SK-N-SH (cell line): Measurements from ENCODE around the gene TAS2R9. TPM values are rescaled to one million over a fixed set of nuclear protein-coding genes. Genes with fewer than 3 reads are reported as not detected.

ENCODE experiments used
- CTCF ChIA-PET: fragments of 300-600, 350-600 bp; formaldehyde crosslinking; extraction: SDS; loops from one replicate; lab custom pipeline; 2021; lab: Yijun Ruan, JAX
- POLR2A ChIA-PET: fragments of 350-600 bp; sonication (Branson Sonifier 250); formaldehyde crosslinking; extraction: SDS; loops from one replicate; lab custom pipeline; 2020; ENCODE audit warnings: antibody characterized with exemption, inconsistent platforms; lab: Yijun Ruan, JAX
- DNase-seq: peaks from one replicate; pipeline ENCODE4 v3.0.0; 2012
- H2AFZ ChIP-seq: fragments of 200-600 bp; sonication (generic); 2 replicates; pipeline ENCODE4 v1.8.1; 2016; ENCODE audit warnings: antibody characterized with exemption, mild to moderate bottlenecking, low read depth
- H3F3A ChIP-seq: fragments of 200-600 bp; sonication (generic); replicated peaks from 2 replicates; pipeline ENCODE3; 2016; ENCODE audit warnings: antibody characterized with exemption, mild to moderate bottlenecking; ENCODE audit not compliant: insufficient read depth
- H3K27ac ChIP-seq, 2 experiments: fragments of 200-500 bp in 1 of 2; fragments of 200-600 bp in 1 of 2; sonication (Bioruptor generic) in 1 of 2; sonication (generic), shearing (Covaris generic) in 1 of 2; 2 replicates each; pipeline versions ENCODE4 v1.5.1 to v1.6.1; 2014 to 2016; ENCODE audit warnings: low read depth in 2 of 2, inconsistent platforms in 1 of 2, low read length in 1 of 2, mild to moderate bottlenecking in 1 of 2, mixed read lengths in 1 of 2
- H3K27me3 ChIP-seq: fragments of 200-600 bp; sonication (generic), shearing (Covaris generic); 2 replicates; pipeline ENCODE4 v1.6.1; 2016; ENCODE audit warnings: mixed run types; ENCODE audit not compliant: insufficient read depth
- H3K36me3 ChIP-seq, 2 experiments: fragments of 200-500 bp in 1 of 2; fragments of 200-600 bp in 1 of 2; sonication (Bioruptor generic) in 1 of 2; sonication (generic) in 1 of 2; replicated peaks in 1 of 2; 2 replicates each; pipeline versions ENCODE3 to v1.5.1; 2014 to 2016; ENCODE audit warnings: low read length in 1 of 2, mild to moderate bottlenecking in 1 of 2; ENCODE audit not compliant: insufficient read depth in 2 of 2, control insufficient read depth in 1 of 2
- H3K4me1 ChIP-seq, 2 experiments: fragments of 200-500 bp in 1 of 2; fragments of 200-600 bp in 1 of 2; sonication (Bioruptor generic) in 1 of 2; sonication (generic), shearing (Covaris generic) in 1 of 2; 2 replicates each; pipeline versions ENCODE4 v1.5.1 to v1.6.1; 2014 to 2016; ENCODE audit warnings: low read depth in 1 of 2, low read length in 1 of 2, mixed run types in 1 of 2; ENCODE audit not compliant: insufficient read depth in 2 of 2, control insufficient read depth in 1 of 2
- H3K4me2 ChIP-seq: fragments of 200-600 bp; sonication (generic), shearing (Covaris generic); 2 replicates; pipeline ENCODE4 v1.6.1; 2017; ENCODE audit warnings: mixed run types
- H3K4me3 ChIP-seq, 2 experiments: fragments of 200-500 bp in 1 of 2; fragments of 200-600 bp in 1 of 2; sonication (Bioruptor generic) in 1 of 2; sonication (generic), shearing (Covaris generic) in 1 of 2; 2 replicates each; pipeline versions ENCODE4 v1.5.1 to v1.8.1; 2014 to 2016; ENCODE audit warnings: low read depth in 2 of 2, inconsistent platforms in 1 of 2, low read length in 1 of 2, mild to moderate bottlenecking in 1 of 2, mixed read lengths in 1 of 2, moderate library complexity in 1 of 2
- H3K79me2 ChIP-seq: fragments of 200-600 bp; sonication (generic); 2 replicates; pipeline ENCODE4 v1.8.1; 2017; ENCODE audit warnings: mild to moderate bottlenecking; ENCODE audit not compliant: insufficient read depth
- H3K9ac ChIP-seq: fragments of 200-600 bp; sonication (generic); 2 replicates; pipeline ENCODE4 v1.6.1; 2017; ENCODE audit warnings: mixed run types
- H3K9me2 ChIP-seq: fragments of 200-600 bp; sonication (generic); 2 replicates; pipeline ENCODE4 v1.6.1; 2017; ENCODE audit warnings: mixed run types
- H3K9me3 ChIP-seq: fragments of 200-600 bp; sonication (generic); 2 replicates; pipeline ENCODE4 v1.6.1; 2017; ENCODE audit warnings: mixed run types, mild to moderate bottlenecking, moderate library complexity
- H4K20me1 ChIP-seq: fragments of 200-600 bp; sonication (generic); 2 replicates; pipeline ENCODE4 v1.6.1; 2017; ENCODE audit warnings: mild to moderate bottlenecking, mixed run types; ENCODE audit not compliant: insufficient read depth
- EP300 ChIP-seq, 2 experiments: IDR thresholded peaks; 2 replicates each; pipeline versions ENCODE4 v1.4.0 to v1.6.1; 2012; ENCODE audit warnings: borderline replicate concordance in 1 of 2, low read depth in 1 of 2, low read length in 1 of 2
- FOXJ3 ChIP-seq: sonication (generic); formaldehyde crosslinking; IDR thresholded peaks from 2 replicates; pipeline ENCODE4 v1.5.1; 2020; ENCODE audit warnings: mild to moderate bottlenecking, missing genetic modification reagents
- GATA2 ChIP-seq: sonication (generic); formaldehyde crosslinking; IDR thresholded peaks from 2 replicates; pipeline ENCODE4 v1.5.0; 2020; ENCODE audit warnings: mild to moderate bottlenecking, missing genetic modification reagents
- JUND ChIP-seq: IDR thresholded peaks from 2 replicates; pipeline ENCODE4 v1.4.0; 2012
- MAX ChIP-seq: IDR thresholded peaks from 2 replicates; pipeline ENCODE4 v1.4.0; 2012; ENCODE audit warnings: low read depth
- NRF1 ChIP-seq: IDR thresholded peaks from 2 replicates; pipeline ENCODE4 v1.6.1; 2012; ENCODE audit warnings: low read depth, mild to moderate bottlenecking, low read length
- PBX3 ChIP-seq: IDR thresholded peaks from 2 replicates; pipeline ENCODE4; 2012
- RCOR1 ChIP-seq: fragments of 150-350 bp; IDR thresholded peaks from 2 replicates; pipeline ENCODE4 v1.6.1; 2017; ENCODE audit warnings: antibody characterized with exemption, low read length
- TAF1 ChIP-seq: IDR thresholded peaks from 2 replicates; pipeline ENCODE4 v1.6.1; 2012; ENCODE audit warnings: low read depth, mild to moderate bottlenecking, low read length, moderate library complexity, borderline replicate concordance
- USF2 ChIP-seq: fragments of 150-350 bp; IDR thresholded peaks from 2 replicates; pipeline ENCODE4 v1.6.1; 2017; ENCODE audit warnings: antibody characterized with exemption, low read length, low read depth, borderline replicate concordance
- WGBS: methylation state at CpG from one replicate; pipeline ENCODE4 v1.1.6; 2017; ENCODE audit warnings: low lambda C conversion rate; 5-methylcytosine and 5-hydroxymethylcytosine counted together
- polyA plus RNA-seq, 3 experiments: library from polyadenylated mRNA; depleted of rRNA; stranded (reverse); fragments of >200 nt; gene quantifications; 2 replicates each; pipeline ENCODE4 v1.2.3, GENCODE V29; 2012
- TF ChIP-seq, protein P1 (sequence below): fragments of 200-600 bp; sonication (generic); IDR thresholded peaks from 2 replicates; pipeline ENCODE4 v1.6.1; 2017; ENCODE audit warnings: antibody characterized with exemption, mild to moderate bottlenecking, moderate library complexity
- TF ChIP-seq, protein P2 (sequence below): IDR thresholded peaks from 2 replicates; pipeline ENCODE4 v1.4.0; 2012; ENCODE audit warnings: low read depth, borderline replicate concordance
- TF ChIP-seq, protein P3 (sequence below): IDR thresholded peaks from 2 replicates; pipeline ENCODE4 v1.4.0; 2012; ENCODE audit warnings: low read depth, borderline replicate concordance

The TAS2R9 gene
- polyA plus RNA-seq, 1 of the 3 experiments (the other 2 are of a cell fraction) = not detected

DNA sequence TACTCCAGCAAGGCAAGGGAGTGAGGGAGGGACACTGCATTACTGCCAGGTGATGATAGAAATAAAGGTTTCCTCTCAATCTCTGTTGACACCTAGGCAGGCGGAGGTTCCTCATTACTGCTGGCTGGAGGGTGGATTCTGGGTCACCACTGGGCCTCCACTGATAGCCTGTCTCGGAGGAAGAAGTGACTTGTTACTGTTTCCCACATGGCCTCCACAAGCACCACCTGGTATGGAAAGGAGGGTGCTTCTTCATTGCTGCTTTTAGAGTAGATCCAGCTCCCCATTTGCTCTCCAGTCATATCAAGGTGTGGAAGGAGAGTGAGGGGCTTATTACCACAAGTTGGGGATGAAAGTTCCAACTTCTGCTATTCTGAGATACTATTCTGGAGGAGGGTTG, 32.9 kb upstream of the TAS2R9 start:
- H3K79me2 ChIP-seq = no peaks in the 10 kb centered on the region
- H4K20me1 ChIP-seq = no peaks in the 10 kb centered on the region
- H3F3A ChIP-seq = peaks cover 4% of the 10 kb centered on the region
- H3K4me1 ChIP-seq = no peaks in the 10 kb centered on the region
- CTCF ChIA-PET = interaction anchor here (1.0 kb wide), 1 partner anchor 32 kb away, joined by 3 read pairs; no protein-coding TSS in a partner anchor
- H3K9me2 ChIP-seq = no peaks in the 10 kb centered on the region
- no peak overlapping the region for H3K4me3 ChIP-seq
- no peak overlapping the region for H2AFZ ChIP-seq
- H3K9ac ChIP-seq = no peak overlapping the region
- no peaks in the 10 kb centered on the region for H3K27me3 ChIP-seq
- no peak for TF ChIP-seq PBX3
- TF ChIP-seq TAF1 = no peak
- no peak for TF ChIP-seq MAX
- TF ChIP-seq RCOR1 = no peak
- no peak for TF ChIP-seq FOXJ3
- no peak for TF ChIP-seq GATA2 (CRISPR knock-in tag)
- no peak for TF ChIP-seq EP300 (IDR thresholded peaks at IDR 0.05; ENCODE audit: borderline replicate concordance in 1 of 2, low read depth in 1 of 2, low read length in 1 of 2)
- no peak for TF ChIP-seq NRF1
- TF ChIP-seq USF2 = no peak
- TF ChIP-seq, protein P1, sequence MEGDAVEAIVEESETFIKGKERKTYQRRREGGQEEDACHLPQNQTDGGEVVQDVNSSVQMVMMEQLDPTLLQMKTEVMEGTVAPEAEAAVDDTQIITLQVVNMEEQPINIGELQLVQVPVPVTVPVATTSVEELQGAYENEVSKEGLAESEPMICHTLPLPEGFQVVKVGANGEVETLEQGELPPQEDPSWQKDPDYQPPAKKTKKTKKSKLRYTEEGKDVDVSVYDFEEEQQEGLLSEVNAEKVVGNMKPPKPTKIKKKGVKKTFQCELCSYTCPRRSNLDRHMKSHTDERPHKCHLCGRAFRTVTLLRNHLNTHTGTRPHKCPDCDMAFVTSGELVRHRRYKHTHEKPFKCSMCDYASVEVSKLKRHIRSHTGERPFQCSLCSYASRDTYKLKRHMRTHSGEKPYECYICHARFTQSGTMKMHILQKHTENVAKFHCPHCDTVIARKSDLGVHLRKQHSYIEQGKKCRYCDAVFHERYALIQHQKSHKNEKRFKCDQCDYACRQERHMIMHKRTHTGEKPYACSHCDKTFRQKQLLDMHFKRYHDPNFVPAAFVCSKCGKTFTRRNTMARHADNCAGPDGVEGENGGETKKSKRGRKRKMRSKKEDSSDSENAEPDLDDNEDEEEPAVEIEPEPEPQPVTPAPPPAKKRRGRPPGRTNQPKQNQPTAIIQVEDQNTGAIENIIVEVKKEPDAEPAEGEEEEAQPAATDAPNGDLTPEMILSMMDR = no peak
- TF ChIP-seq, protein P2, sequence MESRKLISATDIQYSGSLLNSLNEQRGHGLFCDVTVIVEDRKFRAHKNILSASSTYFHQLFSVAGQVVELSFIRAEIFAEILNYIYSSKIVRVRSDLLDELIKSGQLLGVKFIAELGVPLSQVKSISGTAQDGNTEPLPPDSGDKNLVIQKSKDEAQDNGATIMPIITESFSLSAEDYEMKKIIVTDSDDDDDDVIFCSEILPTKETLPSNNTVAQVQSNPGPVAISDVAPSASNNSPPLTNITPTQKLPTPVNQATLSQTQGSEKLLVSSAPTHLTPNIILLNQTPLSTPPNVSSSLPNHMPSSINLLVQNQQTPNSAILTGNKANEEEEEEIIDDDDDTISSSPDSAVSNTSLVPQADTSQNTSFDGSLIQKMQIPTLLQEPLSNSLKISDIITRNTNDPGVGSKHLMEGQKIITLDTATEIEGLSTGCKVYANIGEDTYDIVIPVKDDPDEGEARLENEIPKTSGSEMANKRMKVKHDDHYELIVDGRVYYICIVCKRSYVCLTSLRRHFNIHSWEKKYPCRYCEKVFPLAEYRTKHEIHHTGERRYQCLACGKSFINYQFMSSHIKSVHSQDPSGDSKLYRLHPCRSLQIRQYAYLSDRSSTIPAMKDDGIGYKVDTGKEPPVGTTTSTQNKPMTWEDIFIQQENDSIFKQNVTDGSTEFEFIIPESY = no peak
- TF ChIP-seq, protein P3, sequence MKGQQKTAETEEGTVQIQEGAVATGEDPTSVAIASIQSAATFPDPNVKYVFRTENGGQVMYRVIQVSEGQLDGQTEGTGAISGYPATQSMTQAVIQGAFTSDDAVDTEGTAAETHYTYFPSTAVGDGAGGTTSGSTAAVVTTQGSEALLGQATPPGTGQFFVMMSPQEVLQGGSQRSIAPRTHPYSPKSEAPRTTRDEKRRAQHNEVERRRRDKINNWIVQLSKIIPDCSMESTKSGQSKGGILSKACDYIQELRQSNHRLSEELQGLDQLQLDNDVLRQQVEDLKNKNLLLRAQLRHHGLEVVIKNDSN = no peak
- TF ChIP-seq JUND = no peak
- TF ChIP-seq, all 33 proteins: peak for 0
- Histone ChIP-seq H3K9me3 (no peaks in the 10 kb centered on the region), H3K36me3 (peaks cover 15 to 28% of the 10 kb centered on the region in 2 experiments), H3K27ac (no peak overlapping the region), H3K4me2 (no peak overlapping the region)
- POLR2A ChIA-PET = no interaction called here
- DNase-seq = no peak
- WGBS = 96% methylated on average over 2 of the region's 2 CpGs
